ENCODE results near the gene TRIM8. TPM values are rescaled to one million over a fixed set of nuclear protein-coding genes. Genes with fewer than 3 reads are reported as not detected.
"Not testable (repeated sequence)": the region's sequence is repeated elsewhere in the genome, so short reads cannot be mapped to it uniquely, and the experiment has no call there.

The TRIM8 gene
- total RNA-seq, 1 donor from 2014 or later, result 99.6 TPM

DNA sequence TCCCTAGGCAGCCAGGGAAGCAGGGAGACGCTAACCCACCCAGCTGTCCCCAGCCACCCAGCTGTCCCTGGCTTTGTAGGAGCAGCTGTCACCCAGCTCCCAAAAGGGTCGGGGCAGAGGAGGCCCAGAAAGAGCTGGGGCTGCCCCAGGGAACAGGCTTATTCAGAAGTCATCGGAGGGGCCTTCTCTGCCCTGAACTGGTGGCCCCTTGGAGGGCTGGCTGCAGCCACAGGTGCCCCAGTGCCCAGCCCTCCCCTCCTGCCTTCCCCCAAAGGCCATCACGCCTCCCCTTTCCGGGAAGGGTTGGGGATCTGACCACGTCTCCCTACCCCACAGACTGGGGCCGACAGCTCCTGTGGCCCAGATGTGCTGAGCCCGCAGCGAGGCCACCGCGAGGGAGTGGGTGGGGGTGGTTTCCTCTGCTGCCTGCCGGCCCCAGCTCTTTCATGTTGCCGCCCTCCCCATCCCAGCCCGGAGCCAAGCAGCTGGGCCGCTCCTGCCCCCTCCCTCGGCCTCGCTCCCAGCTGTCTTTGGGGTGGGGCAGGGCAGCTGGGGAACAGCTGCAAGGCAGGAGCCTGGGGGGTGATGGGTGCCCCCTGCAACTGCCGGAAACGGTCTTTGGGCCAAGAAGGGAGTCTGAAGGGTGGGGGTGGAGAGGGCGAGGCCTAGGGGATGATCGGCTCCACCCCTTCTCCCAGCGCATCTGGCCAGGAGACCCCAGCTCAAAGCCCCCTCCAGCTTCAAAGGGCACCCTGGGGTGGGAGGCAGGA, 16.8 kb downstream of the TRIM8 start:
- intact Hi-C loops (cut with DNase I), result no loop called here
- no peak for DNase-seq (ENCODE audit: low spot score)

DNA sequence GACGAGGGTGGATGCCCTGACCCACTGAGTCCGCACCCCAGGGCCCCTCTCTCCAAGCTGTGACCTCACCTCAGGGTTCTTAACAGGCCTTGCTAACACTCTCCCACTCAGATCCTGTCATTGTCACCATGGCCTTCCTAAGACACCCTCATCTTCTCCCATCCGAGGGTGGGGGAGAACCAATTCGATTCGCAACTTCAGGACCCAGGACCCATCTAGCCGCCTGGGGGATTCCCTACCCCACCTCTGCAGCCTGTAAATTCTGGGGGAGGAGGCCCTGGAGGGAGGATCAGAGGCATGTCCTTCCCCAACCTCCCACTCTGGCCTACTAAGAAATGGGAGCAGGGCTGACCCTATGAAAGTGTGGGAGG, 17.4 kb downstream of the TRIM8 start:
- intact Hi-C loops (cut with DNase I), result no loop called here

DNA sequence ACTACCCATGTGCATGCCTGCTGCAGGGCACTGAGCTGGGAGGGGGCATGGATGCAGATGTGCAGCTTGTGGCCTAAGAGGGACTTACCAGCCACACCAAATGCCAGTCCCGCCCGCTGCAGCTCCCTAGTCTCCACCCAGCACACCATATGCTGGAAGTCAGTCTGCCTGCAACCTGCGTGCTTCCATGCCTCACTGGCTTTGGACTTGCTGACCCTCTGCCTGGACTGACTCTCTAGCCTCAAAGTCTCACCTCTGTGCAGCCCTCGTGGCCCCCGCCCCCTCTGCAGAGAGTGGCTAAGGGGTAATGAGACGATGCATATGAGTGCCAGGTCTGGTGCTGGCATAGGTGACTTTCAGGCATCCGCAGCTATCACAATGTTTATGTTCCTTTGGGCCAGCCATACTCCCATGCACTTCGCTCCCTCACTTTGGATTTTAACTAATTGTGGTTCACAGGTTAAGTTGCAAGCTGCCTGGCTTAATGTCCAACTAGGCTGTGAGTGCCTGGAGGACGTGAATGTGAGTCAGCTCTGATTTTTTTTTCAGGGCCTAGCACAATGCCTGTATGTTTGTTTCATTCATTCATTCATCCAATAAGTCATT, 21.7 kb downstream of the TRIM8 start:
- intact Hi-C loops (cut with DNase I), result no loop called here
- DNase-seq (ENCODE audit: low spot score), result no peak

More for the DNA sequence above, 17.4 kb downstream of the TRIM8 start:
- no peak for DNase-seq (ENCODE audit: low spot score)

DNA sequence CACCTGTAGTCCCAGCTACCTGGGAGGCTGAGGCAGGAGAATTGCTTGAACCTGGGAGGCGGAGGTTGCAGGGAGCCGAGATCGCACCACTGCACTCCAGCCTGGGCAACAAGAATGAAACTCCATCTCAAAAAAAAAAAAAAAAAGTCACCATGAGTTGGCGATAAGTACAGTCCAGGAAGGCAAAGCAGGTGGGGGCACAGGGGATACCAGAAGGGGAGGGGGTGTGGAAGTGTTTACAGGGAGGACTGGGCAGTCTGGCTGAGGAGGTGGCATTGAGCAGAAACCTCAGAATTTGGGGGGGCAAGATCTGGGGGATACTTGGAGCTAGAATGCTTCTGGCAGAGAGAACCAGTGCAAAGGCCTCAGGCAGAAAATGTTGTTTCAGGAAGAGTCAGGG, 23.1 kb downstream of the TRIM8 start:
- intact Hi-C loops (cut with DNase I); DNase-seq (ENCODE audit: low spot score): not testable (repeated sequence)

DNA sequence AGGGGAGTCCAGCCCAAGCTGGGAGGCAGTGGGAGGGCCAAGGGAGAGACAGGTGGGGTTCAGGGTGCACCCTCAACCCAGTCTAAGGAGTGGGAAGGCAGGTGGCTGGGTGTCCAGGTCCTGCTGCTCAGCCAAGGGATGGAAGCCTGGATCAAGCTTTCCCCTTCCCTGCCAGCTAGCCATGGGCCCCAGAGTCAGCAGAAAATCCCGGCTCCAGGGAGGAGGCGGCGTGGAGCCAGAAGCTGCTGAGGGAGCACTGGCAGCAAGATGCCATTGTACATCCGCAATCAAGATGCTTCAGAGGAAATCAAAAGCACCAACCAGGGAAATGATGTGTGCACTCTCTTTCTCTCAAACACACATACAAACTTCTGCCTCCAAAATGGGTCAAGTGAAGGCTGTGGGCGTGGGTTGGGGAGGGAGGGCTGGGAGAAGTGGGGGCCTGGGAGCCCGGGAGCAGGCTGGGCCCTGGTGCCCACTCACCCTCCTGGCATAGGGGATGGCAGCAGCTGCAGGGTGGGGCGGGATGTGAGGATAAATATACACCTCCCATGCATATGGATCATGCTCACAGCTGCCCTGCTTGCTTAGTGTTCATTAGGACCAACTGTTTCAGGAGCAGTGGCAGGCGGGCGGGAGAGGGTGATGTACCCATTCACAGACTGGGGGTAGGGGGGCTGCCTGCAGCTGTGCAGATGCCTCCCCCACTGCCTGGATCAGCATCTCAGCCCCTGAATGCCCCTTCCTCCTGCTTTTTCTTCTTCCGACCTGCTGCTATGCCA, 24.2 kb downstream of the TRIM8 start:
- intact Hi-C loops (cut with DNase I), result loop anchor here (2.0 kb wide), 1 partner anchor 20 kb away; no protein-coding TSS in a partner anchor
- DNase-seq (ENCODE audit: low spot score), result no peak

DNA sequence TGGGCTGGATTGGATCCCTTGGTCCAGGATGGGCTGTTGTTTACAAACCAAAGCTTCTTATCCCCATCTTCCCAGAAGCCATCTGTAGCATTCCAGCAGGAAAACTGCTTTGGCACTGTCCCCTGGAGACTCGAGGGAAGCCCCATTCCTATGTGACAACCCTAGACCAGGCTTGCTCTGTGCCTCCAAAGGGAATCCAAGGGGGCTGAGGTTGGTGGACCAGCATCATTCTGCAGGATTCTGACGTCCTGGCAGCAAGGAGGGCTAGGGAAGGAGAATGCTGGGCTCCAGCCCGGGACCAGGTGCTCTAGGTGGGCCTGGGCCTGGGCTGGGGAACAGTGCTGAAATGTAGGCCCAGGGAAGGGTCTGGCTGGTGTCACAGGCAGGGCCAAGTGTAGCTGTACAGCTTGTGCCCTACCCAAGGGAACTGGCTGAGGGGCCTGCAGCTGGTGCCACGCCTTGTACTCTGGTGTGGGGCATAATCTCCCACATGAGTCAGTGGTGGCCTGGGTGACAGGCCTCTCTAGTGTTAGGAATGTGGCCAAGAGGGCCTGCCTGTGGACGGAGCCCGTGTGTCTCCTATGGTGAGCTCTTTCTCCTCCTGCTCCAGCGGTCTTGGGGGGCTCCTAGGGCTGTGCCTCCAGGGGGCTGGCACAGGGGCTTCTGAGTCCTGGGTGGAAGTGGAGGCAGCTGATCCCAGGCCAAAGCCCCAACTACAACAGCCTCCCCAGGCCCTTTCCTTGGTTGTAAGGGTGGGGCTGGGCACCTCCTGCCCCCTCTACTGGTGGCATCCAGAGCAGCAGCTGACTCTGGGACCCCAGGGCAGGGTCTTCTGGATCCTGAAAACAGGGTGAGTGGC, 25.2 kb downstream of the TRIM8 start:
- no peak for DNase-seq (ENCODE audit: low spot score)
- intact Hi-C loops (cut with DNase I), result loop anchor here (2.0 kb wide), 1 partner anchor 21 kb away; no protein-coding TSS in a partner anchor

DNA sequence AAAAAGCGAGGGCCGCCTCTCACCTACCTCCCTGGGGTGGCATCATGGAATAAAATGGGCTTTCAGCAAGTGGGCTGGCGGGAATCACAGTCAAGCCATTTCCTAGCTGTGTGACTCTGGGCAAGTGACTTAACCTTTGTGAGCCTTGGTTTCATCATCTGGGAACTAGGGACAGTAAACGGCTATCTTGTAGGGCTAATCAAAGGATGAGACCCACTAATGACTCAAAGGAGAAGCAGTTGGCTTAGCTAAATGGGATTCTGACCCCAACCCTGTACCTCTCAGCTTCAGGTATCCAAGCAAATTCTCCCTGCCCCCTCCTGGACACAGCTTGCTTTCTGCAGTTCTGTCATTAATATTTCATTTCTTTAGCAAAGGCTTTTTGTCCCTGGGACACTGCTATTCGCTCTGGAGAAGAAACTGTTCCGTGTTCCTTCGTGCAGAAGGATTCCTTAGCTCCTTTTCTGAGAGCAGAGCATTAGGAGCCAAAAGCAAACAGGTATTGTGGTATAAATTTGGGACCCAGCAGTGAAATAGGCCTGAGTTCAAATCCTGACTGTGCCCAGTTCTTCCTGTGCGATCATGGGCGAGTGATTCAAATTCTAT, 25.9 kb downstream of the TRIM8 start:
- DNase-seq (ENCODE audit: low spot score), result no peak
- intact Hi-C loops (cut with DNase I), result no loop called here

DNA sequence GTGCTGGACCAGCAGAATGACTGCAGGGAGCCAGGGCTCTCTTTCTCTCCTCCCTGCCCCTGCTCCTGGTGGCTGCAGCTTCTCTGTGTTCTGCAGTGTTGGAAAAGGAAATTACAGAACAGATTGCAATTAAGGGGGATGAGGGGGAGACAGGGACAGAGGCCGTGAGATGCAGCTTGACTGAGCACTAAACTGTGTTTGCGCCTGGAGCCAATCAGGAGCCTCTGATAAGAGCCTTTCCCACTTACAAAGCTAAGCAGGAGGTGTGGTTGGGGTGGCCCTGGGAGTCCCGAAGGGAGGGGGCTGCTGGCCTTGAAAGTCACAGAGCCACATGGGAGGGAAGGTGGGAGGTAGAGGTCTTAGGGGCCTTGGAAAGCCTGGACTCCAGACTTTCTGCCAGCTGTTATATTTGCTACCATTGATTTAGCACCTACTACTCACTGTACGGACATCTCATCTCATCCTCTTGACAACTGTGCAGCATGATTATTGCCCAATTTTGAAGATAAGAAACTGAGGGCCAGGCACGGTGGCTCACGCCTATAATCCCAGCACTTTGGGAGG, 26.7 kb downstream of the TRIM8 start:
- intact Hi-C loops (cut with DNase I), result no loop called here
- DNase-seq (ENCODE audit: low spot score), result no peak

DNA sequence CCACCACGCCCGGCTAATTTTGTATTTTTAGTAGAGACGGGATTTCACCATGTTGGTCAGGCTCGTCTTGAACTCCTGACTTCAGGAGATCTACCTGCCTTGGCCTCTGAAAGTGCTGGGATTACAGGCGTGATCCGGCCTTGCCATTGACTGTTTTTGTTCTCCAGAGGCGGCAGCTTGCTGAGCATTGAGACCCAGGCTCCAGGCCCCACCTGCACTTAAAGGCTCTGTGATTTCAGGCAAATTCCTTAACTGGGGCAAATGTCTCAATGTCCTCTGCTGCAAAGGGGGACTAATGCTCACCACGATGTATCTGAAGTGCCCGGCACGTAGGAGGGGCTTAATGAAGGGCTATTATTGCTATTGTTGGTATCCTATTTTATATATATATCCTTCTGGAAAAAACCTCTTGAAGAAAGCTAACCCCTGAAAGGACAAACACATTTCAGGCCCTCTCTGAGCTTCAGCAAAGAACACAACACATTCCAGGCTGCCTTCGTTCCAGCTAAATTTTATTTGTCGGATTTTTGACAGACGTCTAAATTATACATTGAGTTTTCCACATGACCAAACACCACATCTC, 29.0 kb downstream of the TRIM8 start:
- no peak for DNase-seq (ENCODE audit: low spot score)
- intact Hi-C loops (cut with DNase I), result no loop called here

DNA sequence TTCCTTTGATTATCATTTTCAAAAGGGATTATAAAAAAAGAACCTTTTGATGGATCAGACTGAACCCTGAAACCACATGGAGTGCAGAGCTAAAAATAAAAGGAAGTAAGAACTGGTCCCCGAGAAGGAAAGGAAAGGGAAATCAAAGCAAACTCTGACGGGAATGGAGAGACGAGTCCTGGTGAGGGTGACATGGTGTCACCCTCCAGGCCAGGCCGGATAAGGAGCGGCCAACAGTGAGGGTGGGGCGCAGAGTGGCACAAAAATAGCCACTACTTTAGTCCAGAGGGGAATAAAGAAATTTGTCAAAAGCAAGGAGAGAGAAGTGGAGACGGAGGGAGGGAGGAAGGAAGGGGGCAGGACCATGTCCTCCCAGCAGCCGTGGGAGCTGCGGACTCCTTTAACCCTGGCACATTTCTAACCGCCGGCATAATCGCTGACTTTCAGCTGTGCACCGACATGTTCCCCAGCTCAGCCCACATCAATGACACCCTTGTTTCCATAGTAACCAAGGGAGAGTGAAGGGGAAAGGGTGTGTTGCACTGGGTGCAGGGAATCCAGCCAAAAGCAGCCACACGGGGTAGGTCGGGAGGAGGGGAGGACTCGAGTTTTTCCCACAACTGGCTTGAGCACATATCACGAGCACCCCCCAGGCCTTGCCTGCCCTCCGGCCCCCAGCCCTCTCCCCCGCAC, 29.7 kb downstream of the TRIM8 start:
- DNase-seq (ENCODE audit: low spot score), result no peak
- intact Hi-C loops (cut with DNase I), result loop anchor here (2.0 kb wide), 1 partner anchor 29 kb away; the partner anchor contains the start of gene TRIM8

DNA sequence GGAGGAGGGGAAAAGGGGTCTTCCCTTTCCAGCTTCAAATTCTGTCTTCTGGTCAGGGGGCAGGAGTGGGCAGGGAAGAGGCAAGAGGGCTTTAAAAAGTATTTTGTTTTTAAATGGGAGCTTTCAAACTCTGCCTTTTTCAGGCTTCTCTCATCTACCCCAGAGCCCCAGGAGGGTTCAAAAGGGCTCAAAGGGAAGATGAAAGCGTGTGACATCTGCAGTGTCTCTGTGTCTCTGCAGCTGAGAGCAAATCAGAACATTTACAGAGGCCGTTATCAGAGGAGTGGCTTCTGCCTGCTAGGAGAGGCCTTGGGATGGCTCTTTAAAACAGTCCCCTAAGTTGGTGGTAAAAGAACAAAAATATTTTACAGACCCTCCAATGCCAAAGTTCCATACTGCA, 30.3 kb downstream of the TRIM8 start:
- intact Hi-C loops (cut with DNase I), result loop anchor here (2.0 kb wide), 1 partner anchor 30 kb away; the partner anchor contains the start of gene TRIM8
- DNase-seq (ENCODE audit: low spot score), result no peak

DNA sequence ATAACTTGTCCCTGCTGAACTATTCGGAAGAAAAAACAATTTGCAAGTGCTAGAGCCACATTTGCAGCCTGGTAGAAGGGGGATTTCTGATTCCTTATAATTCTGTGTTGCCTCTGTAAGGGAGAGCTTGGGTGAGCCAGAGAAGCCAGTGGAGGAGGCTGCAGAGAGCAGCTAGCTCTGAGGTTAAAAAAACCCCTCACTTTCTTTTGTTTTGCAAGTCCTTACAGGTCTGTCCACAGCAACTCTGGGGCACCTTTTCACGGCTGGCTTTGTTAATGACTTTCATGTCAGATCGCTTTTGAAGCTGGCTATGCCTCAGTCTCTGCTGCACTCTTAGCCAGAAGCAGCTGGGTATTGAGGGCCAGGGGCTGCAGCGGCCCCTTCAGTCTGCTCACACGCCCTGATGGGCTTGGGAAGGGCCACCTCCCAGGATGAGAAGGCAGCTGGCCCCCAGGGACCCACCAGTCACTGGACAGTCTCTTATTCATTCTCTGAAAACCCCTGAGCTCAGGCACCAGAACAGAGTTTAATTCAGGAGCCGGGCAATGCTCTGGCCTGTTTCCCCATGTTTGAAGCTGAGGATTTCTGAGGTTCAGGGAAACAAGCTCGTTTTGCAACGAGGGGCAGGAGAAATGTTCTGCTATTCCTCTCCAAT, 30.9 kb downstream of the TRIM8 start:
- intact Hi-C loops (cut with DNase I), result loop anchor here (2.0 to 5.0 kb wide), 2 partner anchors 30 to 37 kb away; partner anchors contain the start of genes ARL3, SFXN2 and TRIM8
- no peak for DNase-seq (ENCODE audit: low spot score)

DNA sequence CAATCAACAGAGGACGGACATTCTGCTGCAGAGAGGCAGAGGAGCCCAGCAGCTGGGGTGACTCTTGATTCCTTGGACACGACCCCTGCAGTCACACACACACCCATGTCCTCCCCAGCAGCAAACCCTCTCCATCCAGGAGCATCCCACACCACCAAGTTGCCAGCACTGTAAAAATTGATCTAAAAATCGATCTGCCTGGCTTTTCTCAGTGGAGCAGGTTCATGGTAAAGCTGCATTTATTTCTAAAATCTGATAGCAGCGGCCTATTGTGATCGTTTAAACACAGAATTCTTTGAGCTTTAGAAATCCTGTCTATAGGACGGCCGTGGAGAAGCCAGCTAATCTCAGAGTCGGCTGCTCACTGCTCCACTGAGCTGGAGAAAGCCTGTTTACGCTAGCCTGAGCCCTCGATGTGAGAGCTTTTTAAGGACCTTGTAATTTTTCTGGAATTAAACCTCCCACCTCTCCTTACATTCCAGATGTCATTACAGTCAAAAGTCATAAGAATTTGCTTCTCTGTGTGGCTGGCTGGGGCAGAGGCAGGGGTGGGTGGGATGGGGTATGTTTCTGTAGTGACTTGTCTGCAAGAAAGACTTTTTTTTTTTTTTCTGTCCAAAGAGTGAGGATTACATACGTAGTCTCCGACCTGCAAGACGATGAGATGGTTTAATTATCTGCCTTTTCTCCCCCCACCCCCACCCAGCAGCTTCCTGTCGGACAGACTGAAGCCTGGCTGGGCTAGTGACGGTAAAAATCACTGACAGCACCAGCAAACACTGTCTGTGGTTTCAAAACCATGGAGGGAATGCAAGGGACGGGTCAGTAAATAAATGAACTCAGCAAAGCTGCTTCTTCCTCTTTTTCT, 31.6 kb downstream of the TRIM8 start:
- intact Hi-C loops (cut with DNase I), result loop anchor here (2.0 to 5.0 kb wide), 2 partner anchors 31 to 36 kb away; partner anchors contain the start of genes ARL3, SFXN2 and TRIM8
- DNase-seq (ENCODE audit: low spot score), result peak; percentile 85

DNA sequence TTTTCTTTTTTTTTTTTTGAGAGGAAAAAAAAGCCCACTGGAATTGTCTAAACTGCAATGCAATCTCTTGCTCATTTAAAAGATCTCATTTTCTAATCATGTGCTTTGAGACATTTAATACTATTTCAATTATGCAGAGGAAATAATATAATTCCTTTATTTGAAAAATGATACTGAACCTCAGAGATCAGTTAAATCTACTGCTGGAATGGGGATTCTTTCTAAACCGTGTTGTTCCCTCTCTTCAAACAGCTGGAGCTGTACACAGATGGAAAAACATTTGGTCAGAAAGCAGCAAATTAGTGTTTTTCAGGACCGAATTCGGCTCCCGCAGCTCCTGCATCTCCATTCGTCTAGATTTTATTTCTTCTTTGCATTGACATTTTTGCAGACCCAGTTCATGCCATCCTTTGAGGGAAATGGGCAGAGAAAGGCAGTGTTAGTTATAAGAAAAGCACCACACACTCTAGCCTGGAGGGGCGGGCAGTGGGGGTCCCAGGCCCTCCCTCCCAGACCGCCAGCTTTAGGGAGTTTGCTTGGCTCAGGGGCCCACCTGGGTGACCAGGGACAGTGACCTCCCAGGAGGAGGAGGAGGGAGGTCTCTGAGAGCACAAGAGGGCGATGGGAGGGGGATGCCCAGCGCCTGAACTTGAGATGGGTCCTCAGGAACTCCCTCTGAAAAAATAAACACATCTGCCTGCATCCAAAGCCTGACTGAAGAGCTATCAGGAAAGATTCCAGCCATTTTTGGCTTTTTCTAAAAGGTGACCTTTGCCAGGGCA, 32.4 kb downstream of the TRIM8 start:
- intact Hi-C loops (cut with DNase I), result loop anchor here (5.0 kb wide), 1 partner anchor 36 kb away; the partner anchor contains the start of genes ARL3 and SFXN2
- no peak for DNase-seq (ENCODE audit: low spot score)

Measured in cardiac septum (tissue), 1 donor.